SU-DHL-6 (cell line): ENCODE results near the gene SPRR1A.

ENCODE experiments used
- EZH2phosphoT487 ChIP-seq: fragments of 200-600 bp; sonication (generic), shearing (Covaris generic); conservative IDR thresholded peaks from 2 replicates; pipeline ENCODE4 v1.6.1; 2018; ENCODE audit warnings: mild to moderate bottlenecking, antibody characterized with exemption, low read length, moderate library complexity, mixed read lengths
- TF ChIP-seq, protein P1 (sequence below): fragments of 200-600 bp; sonication (generic); IDR thresholded peaks from one replicate; pipeline ENCODE4 v1.5.1; 2017; ENCODE audit warnings: antibody characterized with exemption, mild to moderate bottlenecking, low read length, moderate library complexity; ENCODE audit not compliant: insufficient read depth, poor library complexity, severe bottlenecking

DNA sequence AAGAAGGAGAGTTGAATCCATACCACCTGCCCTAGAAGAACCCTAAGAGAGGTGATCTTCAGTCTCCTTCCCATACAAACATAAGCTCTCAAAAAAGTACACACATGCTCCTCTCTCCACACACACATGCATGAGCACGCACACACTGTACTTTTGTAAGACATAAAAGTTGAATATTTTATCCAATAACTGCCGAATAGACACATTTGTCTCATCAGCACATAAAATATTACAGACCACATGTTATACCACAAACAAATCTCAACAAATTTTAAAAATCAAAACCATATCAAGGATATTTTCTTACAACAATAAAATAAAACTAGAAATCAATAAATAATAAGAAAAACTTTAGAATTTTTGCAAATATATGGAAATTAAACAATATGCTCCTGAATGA lies 2.7 kb downstream of the SPRR1A start:
- TF ChIP-seq, protein P1, sequence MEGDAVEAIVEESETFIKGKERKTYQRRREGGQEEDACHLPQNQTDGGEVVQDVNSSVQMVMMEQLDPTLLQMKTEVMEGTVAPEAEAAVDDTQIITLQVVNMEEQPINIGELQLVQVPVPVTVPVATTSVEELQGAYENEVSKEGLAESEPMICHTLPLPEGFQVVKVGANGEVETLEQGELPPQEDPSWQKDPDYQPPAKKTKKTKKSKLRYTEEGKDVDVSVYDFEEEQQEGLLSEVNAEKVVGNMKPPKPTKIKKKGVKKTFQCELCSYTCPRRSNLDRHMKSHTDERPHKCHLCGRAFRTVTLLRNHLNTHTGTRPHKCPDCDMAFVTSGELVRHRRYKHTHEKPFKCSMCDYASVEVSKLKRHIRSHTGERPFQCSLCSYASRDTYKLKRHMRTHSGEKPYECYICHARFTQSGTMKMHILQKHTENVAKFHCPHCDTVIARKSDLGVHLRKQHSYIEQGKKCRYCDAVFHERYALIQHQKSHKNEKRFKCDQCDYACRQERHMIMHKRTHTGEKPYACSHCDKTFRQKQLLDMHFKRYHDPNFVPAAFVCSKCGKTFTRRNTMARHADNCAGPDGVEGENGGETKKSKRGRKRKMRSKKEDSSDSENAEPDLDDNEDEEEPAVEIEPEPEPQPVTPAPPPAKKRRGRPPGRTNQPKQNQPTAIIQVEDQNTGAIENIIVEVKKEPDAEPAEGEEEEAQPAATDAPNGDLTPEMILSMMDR, result no peak
- no peak for TF ChIP-seq EZH2phosphoT487
